ENCODE results near the gene CRYGB. TPM values are rescaled to one million over a fixed set of nuclear protein-coding genes. Genes with fewer than 3 reads are reported as not detected.

Gene CRYGB
- polyA plus RNA-seq, 3 donors: not detected

DNA sequence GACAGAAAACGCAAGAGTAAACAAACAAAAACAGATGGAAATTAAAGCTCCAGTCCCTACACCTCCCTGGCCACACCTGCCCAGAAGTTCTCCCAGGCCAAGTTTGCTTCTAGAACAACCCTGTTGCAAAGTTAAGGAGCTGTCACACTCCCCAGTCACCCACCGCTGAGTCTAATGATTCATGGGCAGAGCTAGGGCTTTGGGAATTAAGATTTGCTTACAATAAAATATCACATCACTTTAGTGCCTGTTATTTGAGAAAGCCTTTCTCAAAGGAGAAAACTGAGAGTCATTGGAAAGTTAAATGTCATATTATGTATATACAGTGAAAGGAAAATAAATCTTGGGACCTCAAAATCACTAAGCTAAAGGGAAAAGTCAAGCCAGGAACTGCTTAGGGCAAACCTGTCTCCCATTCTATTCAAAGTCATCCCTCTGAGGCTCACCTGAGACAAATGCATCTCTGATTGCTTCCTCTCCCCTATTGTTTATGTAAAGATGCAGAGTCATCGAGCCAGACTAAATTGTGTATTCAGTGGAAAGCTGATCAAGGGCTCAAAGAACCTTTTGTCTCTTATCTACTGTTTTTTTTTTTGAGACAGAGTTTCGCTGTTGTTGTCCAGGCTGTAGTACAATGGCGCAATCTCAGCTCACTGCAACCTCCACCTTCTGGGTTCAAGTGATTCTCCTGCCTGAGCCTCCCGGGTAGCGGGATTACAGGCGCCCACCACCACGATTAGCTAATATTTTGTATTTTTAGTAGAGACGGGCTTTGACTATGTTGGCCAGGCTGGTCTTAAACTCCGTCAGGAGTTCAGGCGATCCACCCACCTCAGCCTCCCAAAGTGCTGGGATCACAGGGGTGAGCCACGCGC is 2.8 kb downstream of the CRYGB start:
- H3K36me3 Mint-ChIP-seq: no peaks in the 10 kb centered on the region
- intact Hi-C loops (cut with micrococcal nuclease): no loop called here
- Histone ChIP-seq H3K27ac (ENCODE audit: low read depth in 1 of 2, low read length in 2 of 2) (no peak overlapping the region), H4K20me1 (ENCODE audit: insufficient read depth, low read length) (no peaks in the 10 kb centered on the region), H3K4me2 (replicated peaks; ENCODE audit: extremely low read depth, low read length, poor library complexity, severe bottlenecking) (no peak overlapping the region), H3K36me3 (replicated peaks in 1 of 2; ENCODE audit: control insufficient read depth in 1 of 2, insufficient read depth in 2 of 2, low read length in 2 of 2) (no peaks in the 10 kb centered on the region), H3K9ac (ENCODE audit: insufficient read depth, low read length, poor library complexity, severe bottlenecking) (no peak overlapping the region), H3K9me3 (replicated peaks in 1 of 2; ENCODE audit: control insufficient read depth in 1 of 2, insufficient read depth in 1 of 2, low read length in 2 of 2) (peaks cover 0 to 12% of the 10 kb centered on the region in 2 donors), H3K79me2 (ENCODE audit: insufficient read depth, low read length) (no peaks in the 10 kb centered on the region), H3K4me1 (ENCODE audit: control insufficient read depth in 1 of 2, insufficient read depth in 2 of 2, low read length in 2 of 2) (no peaks in the 10 kb centered on the region), H3K27me3 (ENCODE audit: control insufficient read depth in 2 of 2, insufficient read depth in 2 of 2, low read length in 2 of 2) (no peaks in the 10 kb centered on the region), H2AFZ (ENCODE audit: insufficient read depth, low read depth, low read length, poor library complexity, severe bottlenecking) (no peak overlapping the region), H3K4me3 (replicated peaks in 1 of 3; ENCODE audit: low read depth in 2 of 3, low read length in 3 of 3) (no peak overlapping the region)
- H3K4me1 Mint-ChIP-seq: no peaks in the 10 kb centered on the region
- TF ChIP-seq, protein P1, sequence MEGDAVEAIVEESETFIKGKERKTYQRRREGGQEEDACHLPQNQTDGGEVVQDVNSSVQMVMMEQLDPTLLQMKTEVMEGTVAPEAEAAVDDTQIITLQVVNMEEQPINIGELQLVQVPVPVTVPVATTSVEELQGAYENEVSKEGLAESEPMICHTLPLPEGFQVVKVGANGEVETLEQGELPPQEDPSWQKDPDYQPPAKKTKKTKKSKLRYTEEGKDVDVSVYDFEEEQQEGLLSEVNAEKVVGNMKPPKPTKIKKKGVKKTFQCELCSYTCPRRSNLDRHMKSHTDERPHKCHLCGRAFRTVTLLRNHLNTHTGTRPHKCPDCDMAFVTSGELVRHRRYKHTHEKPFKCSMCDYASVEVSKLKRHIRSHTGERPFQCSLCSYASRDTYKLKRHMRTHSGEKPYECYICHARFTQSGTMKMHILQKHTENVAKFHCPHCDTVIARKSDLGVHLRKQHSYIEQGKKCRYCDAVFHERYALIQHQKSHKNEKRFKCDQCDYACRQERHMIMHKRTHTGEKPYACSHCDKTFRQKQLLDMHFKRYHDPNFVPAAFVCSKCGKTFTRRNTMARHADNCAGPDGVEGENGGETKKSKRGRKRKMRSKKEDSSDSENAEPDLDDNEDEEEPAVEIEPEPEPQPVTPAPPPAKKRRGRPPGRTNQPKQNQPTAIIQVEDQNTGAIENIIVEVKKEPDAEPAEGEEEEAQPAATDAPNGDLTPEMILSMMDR (IDR thresholded peaks at IDR 0.05): no peak
- 76% methylated on average over 5 of the region's 14 CpGs for WGBS (ENCODE audit: insufficient coverage)
- peaks cover 2 to 23% (median 13%) of the 10 kb centered on the region in 7 donors for H3K9me3 Mint-ChIP-seq
- peak overlapping the region in 1 of 7 donors; percentile 60 for H3K27ac Mint-ChIP-seq
- DNase-seq: no peak
- H3K27me3 Mint-ChIP-seq (ENCODE audit: low read depth in 3 of 3): peaks cover 0 to 3% (median 0%) of the 10 kb centered on the region in 3 donors
- no peak overlapping the region for H3K4me3 Mint-ChIP-seq

DNA sequence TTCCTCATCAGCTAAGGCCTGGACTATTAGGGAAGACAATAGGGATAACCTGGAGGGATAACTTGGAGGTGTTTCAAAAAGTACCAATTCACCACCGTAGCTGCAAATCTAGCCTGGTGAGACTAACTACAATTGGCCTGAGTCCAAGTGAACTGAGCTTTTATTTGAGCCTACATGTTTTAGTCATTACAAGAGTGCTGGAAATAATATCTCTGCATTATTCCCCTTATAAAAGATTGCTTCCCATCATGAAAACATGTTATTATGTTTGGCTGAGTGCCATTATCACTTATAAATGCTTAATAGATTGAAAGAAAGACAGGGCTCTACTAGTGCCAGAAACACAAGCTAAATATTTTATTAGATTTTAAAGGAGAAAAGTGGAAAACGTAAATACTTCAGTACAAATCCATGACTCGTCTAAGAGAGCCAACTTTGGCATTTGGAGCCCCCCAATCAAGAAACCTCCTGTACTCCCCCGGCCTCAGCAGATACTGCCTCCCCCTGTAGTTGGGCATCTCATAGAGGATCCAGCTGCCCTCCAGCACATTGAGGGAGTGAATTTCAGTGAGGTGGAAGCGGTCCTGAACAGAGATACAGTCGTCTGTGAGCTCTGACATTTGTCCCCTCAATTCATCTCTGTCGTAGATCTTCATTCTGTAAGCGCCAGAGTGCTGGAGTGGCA is 3.6 kb downstream of the CRYGB start:
- Histone ChIP-seq H2AFZ (ENCODE audit: insufficient read depth, low read depth, low read length, poor library complexity, severe bottlenecking) (no peak overlapping the region), H3K36me3 (replicated peaks in 1 of 2; ENCODE audit: control insufficient read depth in 1 of 2, insufficient read depth in 2 of 2, low read length in 2 of 2) (no peaks in the 10 kb centered on the region), H3K4me1 (ENCODE audit: control insufficient read depth in 1 of 2, insufficient read depth in 2 of 2, low read length in 2 of 2) (no peaks in the 10 kb centered on the region), H4K20me1 (ENCODE audit: insufficient read depth, low read length) (no peaks in the 10 kb centered on the region), H3K27ac (ENCODE audit: low read depth in 1 of 2, low read length in 2 of 2) (no peak overlapping the region), H3K9me3 (replicated peaks in 1 of 2; ENCODE audit: control insufficient read depth in 1 of 2, insufficient read depth in 1 of 2, low read length in 2 of 2) (peaks cover 0 to 20% of the 10 kb centered on the region in 2 donors), H3K9ac (ENCODE audit: insufficient read depth, low read length, poor library complexity, severe bottlenecking) (no peak overlapping the region), H3K4me3 (replicated peaks in 1 of 3; ENCODE audit: low read depth in 2 of 3, low read length in 3 of 3) (no peak overlapping the region), H3K79me2 (ENCODE audit: insufficient read depth, low read length) (no peaks in the 10 kb centered on the region), H3K4me2 (replicated peaks; ENCODE audit: extremely low read depth, low read length, poor library complexity, severe bottlenecking) (no peak overlapping the region), H3K27me3 (ENCODE audit: control insufficient read depth in 2 of 2, insufficient read depth in 2 of 2, low read length in 2 of 2) (no peaks in the 10 kb centered on the region)
- 88% methylated on average over 2 of the region's 8 CpGs for WGBS (ENCODE audit: insufficient coverage)
- Mint-ChIP-seq H3K4me1 (no peaks in the 10 kb centered on the region), H3K4me3 (no peak overlapping the region), H3K27me3 (ENCODE audit: low read depth in 3 of 3) (peaks cover 0 to 3% (median 0%) of the 10 kb centered on the region in 3 donors), H3K36me3 (no peaks in the 10 kb centered on the region), H3K27ac (no peak overlapping the region), H3K9me3 (peaks cover 4 to 28% (median 17%) of the 10 kb centered on the region in 7 donors)
- intact Hi-C loops (cut with micrococcal nuclease): no loop called here
- TF ChIP-seq, protein P1 (IDR thresholded peaks at IDR 0.05): no peak
- DNase-seq: no peak

Measured in CD14-positive monocyte (primary cell).